Activated naive CD4-positive, alpha-beta T cell treated with anti-CD3 and anti-CD28 coated beads, Interleukin-2, amount 50 U/mL, for 24 hours (primary cell): ENCODE data around the gene MORF4L1.

Experiments used
- H3K27ac Mint-ChIP-seq: one replicate; pipeline ENCODE4 v1.8.0; 2021; ENCODE audit warnings: mild to moderate bottlenecking, mixed read lengths
- H3K27me3 Mint-ChIP-seq: one replicate; pipeline ENCODE4 v1.8.0; 2021; ENCODE audit warnings: mixed read lengths
- H3K36me3 Mint-ChIP-seq: one replicate; pipeline ENCODE4 v1.8.0; 2021; ENCODE audit warnings: mixed read lengths
- H3K4me1 Mint-ChIP-seq: one replicate; pipeline ENCODE4 v1.8.0; 2021; ENCODE audit warnings: mixed read lengths
- H3K4me3 Mint-ChIP-seq: one replicate; pipeline ENCODE4 v1.8.0; 2021; ENCODE audit warnings: mild to moderate bottlenecking, mixed read lengths
- H3K9me3 Mint-ChIP-seq: one replicate; pipeline ENCODE4 v1.8.0; 2021; ENCODE audit warnings: mixed read lengths

Gene MORF4L1

GRCh38 chr15:78907577-78907976 is 34.9 kb downstream of the MORF4L1 start:
- H3K27ac Mint-ChIP-seq, result peak overlapping the region; percentile 71
- peaks cover 26% of the 10 kb centered on the region for H3K36me3 Mint-ChIP-seq
- no peak overlapping the region for H3K4me3 Mint-ChIP-seq
- no peaks in the 10 kb centered on the region for H3K9me3 Mint-ChIP-seq
- H3K4me1 Mint-ChIP-seq, result peaks cover 17% of the 10 kb centered on the region
- no peaks in the 10 kb centered on the region for H3K27me3 Mint-ChIP-seq

GRCh38 chr15:78909160-78909695 is 36.5 kb downstream of the MORF4L1 start:
- H3K4me3 Mint-ChIP-seq, result no peak overlapping the region
- no peaks in the 10 kb centered on the region for H3K9me3 Mint-ChIP-seq
- H3K36me3 Mint-ChIP-seq, result peaks cover 27% of the 10 kb centered on the region
- peaks cover 20% of the 10 kb centered on the region for H3K4me1 Mint-ChIP-seq
- no peaks in the 10 kb centered on the region for H3K27me3 Mint-ChIP-seq
- H3K27ac Mint-ChIP-seq, result peak overlapping the region; percentile 20

- Mint-ChIP-seq H3K9me3 (no peaks in the 10 kb centered on the region), H3K27me3 (no peaks in the 10 kb centered on the region), H3K4me1 (peaks cover 20% of the 10 kb centered on the region), H3K4me3 (no peak overlapping the region), H3K36me3 (peaks cover 22% of the 10 kb centered on the region), H3K27ac (no peak overlapping the region)
Observed at GRCh38 chr15:78909791-78910228, 37.1 kb downstream of the MORF4L1 start.

DNA sequence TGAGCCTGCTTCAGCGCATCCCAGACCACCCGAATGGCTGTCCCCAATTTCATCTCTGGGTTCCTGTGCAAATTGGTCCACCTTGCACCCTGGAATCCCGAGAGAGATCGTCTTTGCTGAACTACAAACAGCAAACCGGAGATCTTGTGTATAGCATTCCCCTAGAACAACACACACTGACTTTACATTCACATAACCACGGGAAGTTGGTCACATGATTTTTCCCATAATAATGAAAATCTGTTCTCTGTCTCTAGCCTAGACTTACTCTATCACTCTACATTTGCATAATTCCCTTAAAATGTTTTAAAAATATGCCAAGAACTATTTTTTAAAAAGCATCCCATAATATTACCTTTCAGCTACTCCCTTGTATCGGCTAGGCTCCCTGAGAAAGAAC is 37.6 kb downstream of the MORF4L1 start:
- Mint-ChIP-seq H3K4me3 (no peak overlapping the region), H3K27ac (peak overlapping the region; percentile 53), H3K36me3 (peaks cover 19% of the 10 kb centered on the region), H3K9me3 (no peaks in the 10 kb centered on the region), H3K4me1 (peaks cover 20% of the 10 kb centered on the region), H3K27me3 (no peaks in the 10 kb centered on the region)

DNA sequence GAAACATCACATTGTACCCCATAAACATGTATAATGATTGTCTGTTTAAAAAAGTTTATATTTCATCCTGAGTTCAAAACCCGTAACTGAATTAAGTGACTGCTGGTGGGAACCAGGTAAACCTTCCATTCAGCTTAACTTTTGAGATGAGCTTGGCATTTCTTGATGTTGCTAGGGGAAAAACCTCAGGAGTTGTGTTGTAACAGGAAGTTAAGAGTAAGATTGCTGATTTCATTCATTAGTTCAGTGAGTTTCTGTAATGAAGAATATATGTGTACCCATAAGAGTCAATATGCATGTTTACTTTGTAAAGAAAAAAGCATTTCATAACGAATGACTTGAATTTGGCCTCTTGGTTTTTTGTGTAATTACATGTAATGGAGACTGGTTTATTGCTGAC is 39.6 kb downstream of the MORF4L1 start:
- peaks cover 9% of the 10 kb centered on the region for H3K36me3 Mint-ChIP-seq
- H3K4me3 Mint-ChIP-seq, result no peak overlapping the region
- no peaks in the 10 kb centered on the region for H3K27me3 Mint-ChIP-seq
- H3K4me1 Mint-ChIP-seq, result peaks cover 15% of the 10 kb centered on the region
- H3K9me3 Mint-ChIP-seq, result no peaks in the 10 kb centered on the region
- peak overlapping the region; percentile 53 for H3K27ac Mint-ChIP-seq

DNA sequence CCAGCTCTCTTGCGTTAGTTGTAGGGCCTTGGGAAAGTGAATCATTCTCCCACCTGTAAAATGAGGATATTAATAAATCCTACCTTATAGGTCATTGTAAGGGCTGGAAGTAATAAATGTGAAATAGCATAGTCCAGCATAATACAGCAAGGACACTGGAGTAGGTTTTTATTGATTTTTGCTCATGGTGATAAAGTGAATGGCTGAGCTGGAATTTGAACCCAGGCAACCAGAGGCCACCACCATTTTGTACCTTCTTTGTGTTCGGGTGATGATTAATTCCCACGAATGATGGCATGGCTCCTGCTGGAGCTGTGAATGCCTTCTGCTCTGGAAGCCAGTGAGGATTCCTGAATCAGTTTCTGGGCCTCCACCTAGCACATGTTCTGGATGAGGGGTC is 40.3 kb downstream of the MORF4L1 start:
- H3K27ac Mint-ChIP-seq, result peak overlapping the region; percentile 53
- no peaks in the 10 kb centered on the region for H3K9me3 Mint-ChIP-seq
- H3K36me3 Mint-ChIP-seq, result peaks cover 6% of the 10 kb centered on the region
- peaks cover 12% of the 10 kb centered on the region for H3K4me1 Mint-ChIP-seq
- no peaks in the 10 kb centered on the region for H3K27me3 Mint-ChIP-seq
- no peak overlapping the region for H3K4me3 Mint-ChIP-seq

DNA sequence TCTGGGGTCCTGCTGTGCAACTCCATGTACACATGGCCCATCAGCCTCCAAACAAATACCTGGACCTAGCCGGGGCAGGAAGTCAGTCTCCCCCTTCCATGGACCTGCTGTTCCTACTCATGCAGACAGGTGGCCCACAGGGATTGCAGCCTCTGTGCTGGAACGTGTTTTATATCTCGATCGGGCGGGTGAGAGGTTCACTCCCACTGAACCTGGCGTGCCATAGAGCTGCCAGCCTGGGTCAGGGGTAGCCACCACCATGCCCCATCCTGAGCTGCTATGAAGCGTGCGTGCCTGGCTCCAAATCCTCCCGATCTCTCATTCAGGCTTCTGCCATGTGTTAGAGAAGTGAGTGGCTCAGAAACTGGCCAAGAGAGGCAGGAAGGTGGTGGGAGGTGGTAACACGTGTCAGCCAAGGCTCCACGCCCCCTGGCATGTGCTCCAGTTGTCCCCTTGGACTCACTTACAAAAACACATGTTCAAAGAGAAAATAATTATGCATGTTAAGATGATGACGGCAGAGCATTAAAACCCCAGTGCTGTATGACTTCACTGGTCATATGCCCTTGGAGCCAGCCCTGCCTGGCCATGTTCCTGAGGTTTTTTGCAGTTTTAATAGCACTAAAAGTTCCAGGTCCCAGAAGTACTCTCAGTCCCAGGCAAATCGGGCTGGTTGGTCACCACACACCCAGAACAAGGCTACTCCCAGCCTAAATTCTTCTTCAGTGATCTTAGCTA is 41.5 kb downstream of the MORF4L1 start:
- Mint-ChIP-seq H3K9me3 (no peaks in the 10 kb centered on the region), H3K27ac (peak overlapping the region; percentile 76), H3K4me3 (no peak overlapping the region), H3K36me3 (peaks cover 5% of the 10 kb centered on the region), H3K27me3 (no peaks in the 10 kb centered on the region), H3K4me1 (peaks cover 12% of the 10 kb centered on the region)

DNA sequence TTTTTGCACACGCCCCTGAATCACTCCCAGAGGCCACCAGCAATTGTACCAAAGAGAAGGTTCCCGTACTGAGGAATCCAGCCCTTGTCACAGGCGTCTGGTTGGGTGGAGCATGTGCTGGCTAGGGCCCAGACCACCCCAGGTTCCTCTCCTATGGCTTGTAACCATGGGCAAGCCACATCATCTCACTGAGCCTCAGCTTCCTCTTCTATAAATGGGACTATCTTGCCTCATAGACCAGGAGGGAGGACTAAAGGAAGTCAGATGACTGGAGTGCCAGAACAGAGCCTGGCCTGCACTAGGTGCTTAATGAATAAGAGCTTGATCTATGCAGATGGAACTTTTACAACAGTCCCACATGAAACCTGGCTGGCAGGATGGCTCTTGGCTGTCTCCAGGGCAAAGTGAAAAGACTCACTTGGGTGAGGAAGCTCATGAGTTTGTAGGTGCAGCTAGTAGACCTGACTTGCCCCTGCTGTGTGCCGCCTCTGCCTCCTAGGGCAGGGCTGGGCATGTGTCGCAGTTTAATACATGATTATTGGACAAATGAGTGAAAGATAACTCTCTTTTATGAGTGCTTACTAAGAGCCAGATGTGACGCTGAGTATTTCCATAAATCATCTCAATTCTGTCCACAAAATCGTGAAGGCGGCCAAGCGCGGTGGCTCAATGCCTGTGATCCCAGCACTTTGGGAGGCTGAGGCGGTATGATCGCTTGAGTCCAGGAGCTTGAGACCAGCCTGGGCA is 42.8 kb downstream of the MORF4L1 start:
- Mint-ChIP-seq H3K36me3 (peaks cover 5% of the 10 kb centered on the region), H3K4me1 (peaks cover 4% of the 10 kb centered on the region), H3K27me3 (no peaks in the 10 kb centered on the region), H3K4me3 (no peak overlapping the region), H3K27ac (no peak overlapping the region), H3K9me3 (no peaks in the 10 kb centered on the region)

- no peak overlapping the region for H3K27ac Mint-ChIP-seq
- H3K9me3 Mint-ChIP-seq, result no peaks in the 10 kb centered on the region
- H3K4me1 Mint-ChIP-seq, result peaks cover 4% of the 10 kb centered on the region
- no peak overlapping the region for H3K4me3 Mint-ChIP-seq
- H3K36me3 Mint-ChIP-seq, result peaks cover 5% of the 10 kb centered on the region
- no peaks in the 10 kb centered on the region for H3K27me3 Mint-ChIP-seq
Observed at GRCh38 chr15:78916088-78916487, 43.4 kb downstream of the MORF4L1 start.

GRCh38 chr15:78917888-78918287 is 45.2 kb downstream of the MORF4L1 start:
- H3K36me3 Mint-ChIP-seq, result peaks cover 2% of the 10 kb centered on the region

GRCh38 chr15:78921517-78921916 is 48.8 kb downstream of the MORF4L1 start:
- Mint-ChIP-seq H3K27me3 (no peaks in the 10 kb centered on the region), H3K27ac (no peak overlapping the region), H3K36me3 (peaks cover 4% of the 10 kb centered on the region), H3K4me3 (no peak overlapping the region), H3K4me1 (no peaks in the 10 kb centered on the region), H3K9me3 (no peaks in the 10 kb centered on the region)

More at GRCh38 chr15:78917888-78918287, 45.2 kb downstream of the MORF4L1 start:
- Mint-ChIP-seq H3K4me3 (no peak overlapping the region), H3K9me3 (no peaks in the 10 kb centered on the region), H3K27ac (no peak overlapping the region), H3K27me3 (no peaks in the 10 kb centered on the region), H3K4me1 (no peaks in the 10 kb centered on the region)

DNA sequence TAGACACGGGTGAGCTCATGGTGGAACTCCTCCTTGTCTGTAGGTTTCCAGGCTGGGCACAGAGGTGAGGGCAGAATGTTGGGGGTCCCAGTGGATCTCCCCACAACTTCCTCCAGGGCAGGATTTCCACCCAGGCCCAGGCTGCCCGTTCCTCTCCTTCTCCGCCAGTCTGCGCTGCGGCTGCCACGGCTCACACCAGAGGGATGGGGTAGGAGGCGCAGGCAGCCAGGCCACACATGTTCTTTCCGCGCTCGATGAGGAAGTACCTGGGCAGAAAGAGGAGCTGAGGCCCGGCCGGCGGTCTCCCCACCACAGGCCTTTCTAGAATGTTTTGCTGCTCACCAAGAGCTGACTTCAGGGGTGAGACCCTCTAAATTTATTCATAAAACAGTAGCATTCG is 49.2 kb downstream of the MORF4L1 start:
- Mint-ChIP-seq H3K27ac (no peak overlapping the region), H3K4me1 (no peaks in the 10 kb centered on the region), H3K9me3 (no peaks in the 10 kb centered on the region), H3K36me3 (peaks cover 4% of the 10 kb centered on the region), H3K27me3 (no peaks in the 10 kb centered on the region), H3K4me3 (no peak overlapping the region)

- Mint-ChIP-seq H3K4me3 (no peak overlapping the region), H3K9me3 (no peaks in the 10 kb centered on the region), H3K36me3 (peaks cover 4% of the 10 kb centered on the region), H3K27ac (no peak overlapping the region), H3K27me3 (no peaks in the 10 kb centered on the region), H3K4me1 (no peaks in the 10 kb centered on the region)
Observed at GRCh38 chr15:78922527-78922926, 49.8 kb downstream of the MORF4L1 start.

DNA sequence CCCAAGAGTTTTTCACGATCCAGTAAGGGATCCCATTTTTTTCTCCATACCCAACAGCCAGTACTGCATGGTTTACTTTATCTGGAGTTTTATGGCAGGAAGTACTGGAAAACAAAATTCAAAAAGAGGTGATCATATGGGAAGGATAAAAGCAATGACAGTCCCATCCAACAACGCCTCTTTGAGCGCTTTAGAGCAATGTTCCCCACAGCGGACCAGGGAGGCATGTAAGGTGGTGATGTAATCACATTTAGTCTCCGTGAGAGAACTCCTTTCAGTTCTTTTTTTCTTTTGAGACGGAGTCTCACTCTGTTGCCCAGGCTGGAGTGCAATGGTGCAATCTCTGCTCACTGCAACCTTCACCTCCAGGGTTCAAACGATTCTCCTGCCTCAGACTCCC is 50.3 kb downstream of the MORF4L1 start:
- Mint-ChIP-seq H3K36me3 (peaks cover 4% of the 10 kb centered on the region), H3K27me3 (no peaks in the 10 kb centered on the region), H3K27ac (no peak overlapping the region), H3K4me1 (no peaks in the 10 kb centered on the region), H3K9me3 (no peaks in the 10 kb centered on the region), H3K4me3 (no peak overlapping the region)

GRCh38 chr15:78923480-78924360 is 51.0 kb downstream of the MORF4L1 start:
- H3K27ac Mint-ChIP-seq, result peak overlapping the region; percentile 6
- peaks cover 2% of the 10 kb centered on the region for H3K36me3 Mint-ChIP-seq
- H3K9me3 Mint-ChIP-seq, result no peaks in the 10 kb centered on the region
- no peaks in the 10 kb centered on the region for H3K4me1 Mint-ChIP-seq
- no peaks in the 10 kb centered on the region for H3K27me3 Mint-ChIP-seq
- H3K4me3 Mint-ChIP-seq, result no peak overlapping the region
